ENCODE measurements around the gene ATF2. TPM values are rescaled to one million over a fixed set of nuclear protein-coding genes. Genes with fewer than 3 reads are reported as not detected.

The ATF2 gene
- total and polyA plus RNA-seq, 2 donors (not counting 3 experiments of a cell fraction or from before 2014, with no cell fraction given) = 36.3 to 57.1 TPM

DNA sequence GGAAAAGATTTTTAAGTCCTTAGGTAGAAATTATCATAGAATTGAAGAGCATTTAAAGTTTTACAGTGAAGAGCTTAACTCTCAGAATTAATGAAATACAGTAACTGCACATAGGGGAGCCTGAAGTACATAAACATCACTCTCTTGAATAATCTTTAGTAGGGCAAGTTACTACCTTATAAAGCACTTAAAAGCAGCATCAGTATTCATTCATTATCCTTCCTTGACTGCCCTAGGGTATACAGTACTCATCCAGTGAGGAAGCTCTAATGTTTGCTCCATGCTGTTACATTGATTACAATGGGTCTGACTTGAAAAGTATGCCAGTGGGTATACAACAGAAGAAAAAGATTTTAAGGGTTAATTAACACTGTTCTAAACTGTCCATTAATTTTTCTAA, 66.5 kb downstream of the ATF2 start:
- H3K9me3 ChIP-seq (replicated peaks; ENCODE audit: control insufficient read depth, insufficient read depth, low read length) = no peaks in the 10 kb centered on the region
- no TSS peak for BruUV-seq (replicated peaks)
- TF ChIP-seq, protein P1, sequence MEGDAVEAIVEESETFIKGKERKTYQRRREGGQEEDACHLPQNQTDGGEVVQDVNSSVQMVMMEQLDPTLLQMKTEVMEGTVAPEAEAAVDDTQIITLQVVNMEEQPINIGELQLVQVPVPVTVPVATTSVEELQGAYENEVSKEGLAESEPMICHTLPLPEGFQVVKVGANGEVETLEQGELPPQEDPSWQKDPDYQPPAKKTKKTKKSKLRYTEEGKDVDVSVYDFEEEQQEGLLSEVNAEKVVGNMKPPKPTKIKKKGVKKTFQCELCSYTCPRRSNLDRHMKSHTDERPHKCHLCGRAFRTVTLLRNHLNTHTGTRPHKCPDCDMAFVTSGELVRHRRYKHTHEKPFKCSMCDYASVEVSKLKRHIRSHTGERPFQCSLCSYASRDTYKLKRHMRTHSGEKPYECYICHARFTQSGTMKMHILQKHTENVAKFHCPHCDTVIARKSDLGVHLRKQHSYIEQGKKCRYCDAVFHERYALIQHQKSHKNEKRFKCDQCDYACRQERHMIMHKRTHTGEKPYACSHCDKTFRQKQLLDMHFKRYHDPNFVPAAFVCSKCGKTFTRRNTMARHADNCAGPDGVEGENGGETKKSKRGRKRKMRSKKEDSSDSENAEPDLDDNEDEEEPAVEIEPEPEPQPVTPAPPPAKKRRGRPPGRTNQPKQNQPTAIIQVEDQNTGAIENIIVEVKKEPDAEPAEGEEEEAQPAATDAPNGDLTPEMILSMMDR (IDR thresholded peaks at IDR 0.05; ENCODE audit: extremely low read depth in 1 of 2, insufficient read depth in 1 of 2, low read depth in 1 of 2, low read length in 2 of 2) = no peak
- TF ChIP-seq EZH2 (IDR thresholded peaks at IDR 0.05; ENCODE audit: borderline replicate concordance, low read depth, low read length, severe bottlenecking) = no peak
- no peak for TF ChIP-seq POLR2A (IDR thresholded peaks at IDR 0.05; ENCODE audit: low read depth, low read length)
- TF ChIP-seq MYC (IDR thresholded peaks at IDR 0.05; ENCODE audit: low read depth, low read length) = no peak
- no peak for TF ChIP-seq POLR2AphosphoS5 (IDR thresholded peaks at IDR 0.05; ENCODE audit: insufficient read depth, low read depth, low read length)
- no peak for TF ChIP-seq FOS (IDR thresholded peaks at IDR 0.05; ENCODE audit: borderline replicate concordance, insufficient read depth, low read length)
- no peak for TF ChIP-seq GATA2 (IDR thresholded peaks at IDR 0.05; ENCODE audit: insufficient read depth, insufficient read length, low read depth, low read length)
- TF ChIP-seq JUN (IDR thresholded peaks at IDR 0.05; ENCODE audit: borderline replicate concordance, insufficient read depth, insufficient read length, low read depth) = no peak
- TF ChIP-seq, protein P2, sequence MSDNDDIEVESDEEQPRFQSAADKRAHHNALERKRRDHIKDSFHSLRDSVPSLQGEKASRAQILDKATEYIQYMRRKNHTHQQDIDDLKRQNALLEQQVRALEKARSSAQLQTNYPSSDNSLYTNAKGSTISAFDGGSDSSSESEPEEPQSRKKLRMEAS (IDR thresholded peaks at IDR 0.05; ENCODE audit: insufficient read depth, insufficient read length) = no peak
- ChIA-PET CTCF (interaction anchor here (1.7 kb wide), 1 partner anchor 11 kb away, joined by 7 read pairs; no protein-coding TSS in a partner anchor), POLR2A (no interaction called here)
- H2AFZ ChIP-seq (ENCODE audit: low read depth, low read length) = no peak overlapping the region
- intact Hi-C loops (cut with micrococcal nuclease) (no loop called here), dilution Hi-C loops (cut with MboI; ENCODE audit: extremely low pct_ligation_motif_present, low sequenced_read_pairs) (no loop called here)
- H3K79me2 ChIP-seq (ENCODE audit: control insufficient read depth, insufficient read depth, low read length) = peaks cover 3% of the 10 kb centered on the region
- no peak overlapping the region for H3K4me2 ChIP-seq (ENCODE audit: insufficient read depth, low read length)
- peaks cover 0 to 13% of the 10 kb centered on the region in 2 experiments for H3K36me3 ChIP-seq (ENCODE audit: control insufficient read depth in 2 of 2, extremely low read depth in 1 of 2, insufficient read depth in 2 of 2, low read length in 2 of 2)
- no peak overlapping the region for H3K4me3 ChIP-seq (replicated peaks in 1 of 3; ENCODE audit: insufficient read depth in 1 of 3, low read depth in 1 of 3, low read length in 3 of 3)
- DNase-seq (ENCODE audit: low read depth, low spot score) (no peak), FAIRE-seq (no peak)
- no peak overlapping the region for H3K9ac ChIP-seq (replicated peaks; ENCODE audit: extremely low read depth, insufficient read depth, low read length)
- H3K27ac ChIP-seq (ENCODE audit: insufficient read depth, low read depth, low read length) = no peak overlapping the region
- no peaks in the 10 kb centered on the region for H3K4me1 ChIP-seq (ENCODE audit: control insufficient read depth, extremely low read depth, insufficient read depth, low read length)
- no peaks in the 10 kb centered on the region for H3K27me3 ChIP-seq (ENCODE audit: control insufficient read depth in 2 of 2, insufficient read depth in 2 of 2, low read length in 2 of 2)
- peaks cover 4% of the 10 kb centered on the region for H4K20me1 ChIP-seq (replicated peaks; ENCODE audit: control insufficient read depth, extremely low read depth, insufficient read depth, low read length)
- no peaks in the 10 kb centered on the region for H3K9me1 ChIP-seq (replicated peaks; ENCODE audit: control insufficient read depth, extremely low read depth, insufficient read depth, low read length)

Data from endothelial cell of umbilical vein (primary cell).